GM12878 (cell line): ENCODE measurements around the gene ZCCHC24. TPM values are rescaled to one million over a fixed set of nuclear protein-coding genes. Genes with fewer than 3 reads are reported as not detected.

ENCODE experiments used
- ATAC-seq: fragments of 200-7000 bp; cut with Tn5 transposase; 3 replicates; pipeline ENCODE4 v1.9.1; 2020; ENCODE audit warnings: mild to moderate bottlenecking, moderate library complexity
- BruUV-seq: library from RNA; stranded (reverse); fragments of 400-500 nt; replicated peaks from 2 replicates; lab custom pipeline; 2021; lab: Mats Ljungman, UMichigan
- CTCF ChIA-PET: fragments of 300-600 bp; sonication (Branson Sonifier 250); formaldehyde crosslinking; extraction: SDS; loops from one replicate; lab custom pipeline; 2021; ENCODE audit warnings: inconsistent platforms; lab: Yijun Ruan, JAX
- POLR2A ChIA-PET: fragments of 350-600 bp; formaldehyde crosslinking; extraction: SDS; loops from one replicate; lab custom pipeline; 2021; ENCODE audit warnings: inconsistent platforms; lab: Charles Lee
- RAD21 ChIA-PET: fragments of 300-600 bp; sonication (Branson Sonifier 250); formaldehyde crosslinking; loops from one replicate; lab custom pipeline; 2023; ENCODE audit warnings: antibody characterized with exemption; ENCODE audit not compliant: unreplicated experiment; lab: Charles Lee
- SMC1A ChIA-PET: fragments of 300-600 bp; sonication (Branson Sonifier 250); formaldehyde crosslinking; loops from one replicate; lab custom pipeline; 2023; ENCODE audit not compliant: unreplicated experiment, uncharacterized antibody; lab: Charles Lee
- DNase-seq: peaks from one replicate; pipeline ENCODE4 v3.0.0-alpha.2; 2011; ENCODE audit warnings: low read depth, low spot score
- FAIRE-seq: peaks from 3 replicates; lab custom pipeline; 2011; peaks lifted over from hg19 to GRCh38; lab: Jason Lieb, UNC
- H2AFZ ChIP-seq: 2 replicates; pipeline ENCODE4 v1.6.0; 2011; ENCODE audit warnings: low read depth, low read length, control low read depth; ENCODE audit not compliant: control insufficient read depth
- H3K27ac ChIP-seq: 2 replicates; pipeline ENCODE4 v1.5.1; 2011; ENCODE audit warnings: control low read depth; ENCODE audit not compliant: control insufficient read depth, insufficient read depth
- H3K27me3 ChIP-seq, 2 experiments: replicated peaks in 1 of 2; 2 replicates each; pipeline versions ENCODE4 v1.6.0 to v1.6.1; 2011; ENCODE audit warnings: low read length in 1 of 2; ENCODE audit not compliant: control insufficient read depth in 2 of 2, insufficient read depth in 2 of 2
- H3K36me3 ChIP-seq, 2 experiments: 2 replicates each; pipeline ENCODE4 v1.5.1; 2011; ENCODE audit warnings: low read length in 1 of 2; ENCODE audit not compliant: control insufficient read depth in 2 of 2, insufficient read depth in 2 of 2
- H3K4me1 ChIP-seq: 2 replicates; pipeline ENCODE4 v1.6.1; 2011; ENCODE audit warnings: mild to moderate bottlenecking, low read length, moderate library complexity, mixed read lengths; ENCODE audit not compliant: control insufficient read depth, insufficient read depth
- H3K4me2 ChIP-seq: 2 replicates; pipeline ENCODE4 v1.6.0; 2011; ENCODE audit warnings: control low read depth; ENCODE audit not compliant: control insufficient read depth, insufficient read depth
- H3K4me3 ChIP-seq: fragments of 200-600 bp; sonication (generic); 2 replicates; pipeline ENCODE4 v1.5.1; 2016
- H3K79me2 ChIP-seq: 2 replicates; pipeline ENCODE4 v1.6.0; 2011; ENCODE audit warnings: low read length; ENCODE audit not compliant: control insufficient read depth, insufficient read depth
- H3K9ac ChIP-seq: 2 replicates; pipeline ENCODE4 v1.8.0; 2011; ENCODE audit warnings: low read length, control low read depth, mixed read lengths; ENCODE audit not compliant: control insufficient read depth, insufficient read depth
- H3K9me3 ChIP-seq: replicated peaks from 3 replicates; pipeline ENCODE4 v1.5.1; 2011; ENCODE audit warnings: mild to moderate bottlenecking, low read length; ENCODE audit not compliant: control insufficient read depth, insufficient read depth
- H4K20me1 ChIP-seq: 2 replicates; pipeline ENCODE4 v1.6.0; 2011; ENCODE audit not compliant: control insufficient read depth, insufficient read depth
- CHD2 ChIP-seq: IDR thresholded peaks from 2 replicates; pipeline ENCODE4 v1.6.1; 2011; ENCODE audit warnings: low read depth, low read length, improper control_type of control experiment, borderline replicate concordance
- GATAD2B ChIP-seq: fragments of 450-650 bp; conservative IDR thresholded peaks from 2 replicates; pipeline ENCODE4 v1.6.1; 2017; ENCODE audit warnings: low read depth, mild to moderate bottlenecking, moderate library complexity
- MTA2 ChIP-seq: fragments of 450-650 bp; IDR thresholded peaks from 2 replicates; pipeline ENCODE4 v1.6.1; 2016; ENCODE audit warnings: low read depth, mild to moderate bottlenecking, moderate library complexity
- MYC ChIP-seq: IDR thresholded peaks from 2 replicates; pipeline ENCODE4 v1.6.1; 2011; ENCODE audit warnings: mild to moderate bottlenecking, low read length, moderate library complexity, inconsistent platforms; ENCODE audit not compliant: insufficient read depth, insufficient replicate concordance, insufficient read length, severe bottlenecking
- NBN ChIP-seq: fragments of 450-650 bp; IDR thresholded peaks from 2 replicates; pipeline ENCODE4 v1.6.1; 2016
- PML ChIP-seq: IDR thresholded peaks from 2 replicates; pipeline ENCODE4 v1.6.1; 2012; ENCODE audit warnings: low read length, inconsistent platforms
- RAD51 ChIP-seq: fragments of 450-650 bp; IDR thresholded peaks from 2 replicates; pipeline ENCODE4 v1.6.1; 2016; ENCODE audit warnings: moderate library complexity, mild to moderate bottlenecking, inconsistent platforms
- SMAD5 ChIP-seq: IDR thresholded peaks from 2 replicates; pipeline ENCODE4 v1.6.1; 2016; ENCODE audit warnings: antibody characterized with exemption, low read depth
- WGBS: methylation state at CpG from one replicate; pipeline ENCODE4 v1.1.6; 2016; ENCODE audit warnings: low lambda C conversion rate; ENCODE audit not compliant: insufficient replicate concordance, insufficient coverage; ENCODE audit errors: missing lambda C conversion rate; 5-methylcytosine and 5-hydroxymethylcytosine counted together
- in situ Hi-C: fragments of 300-500 bp; cut with MboI; formaldehyde crosslinking; loops from 9 replicates; pipeline ENCODE4 v1.14.3; 2018; ENCODE audit warnings: mixed read lengths
- intact Hi-C: fragments of 100-400 bp; cut with micrococcal nuclease; formaldehyde crosslinking; loops from one replicate; pipeline ENCODE4 v1.14.2; 2022; ENCODE audit not compliant: unreplicated experiment
- polyA plus RNA-seq, 11 experiments: library from polyadenylated mRNA; depleted of rRNA in 4 of 11; unstranded in 6 of 11; stranded (reverse) in 5 of 11; fragments of >200 nt; fragmentation: Nextera tagmentation in 4 of 11; fragmentation: Illumina TruSeq in 1 of 11; extraction: Ambion mirVana in 4 of 11; extraction: Trizol in 1 of 11; gene quantifications; 1 replicate in 1 of 11; 2 replicates in 10 of 11; pipeline versions ENCODE4 v1.2.1 to v1.2.3, GENCODE V29; 2011 to 2016; ENCODE audit warnings: inconsistent platforms in 2 of 11, missing spikeins in 2 of 11, low read depth in 1 of 11
- total RNA-seq, 4 experiments: library from RNA; depleted of rRNA in 3 of 4; stranded (reverse); fragments of >200 nt in 3 of 4; fragmentation: Illumina TruSeq in 1 of 4; extraction: Trizol in 1 of 4; gene quantifications; 2 replicates each; pipeline versions ENCODE4 v1.2.1 to v1.2.3, GENCODE V29; 2013 to 2021
- TF ChIP-seq, protein P1 (sequence below): IDR thresholded peaks from 2 replicates; pipeline ENCODE4 v1.6.1; 2012; ENCODE audit warnings: low read depth, low read length, improper control_type of control experiment
- TF ChIP-seq, protein P2 (sequence below): fragments of 450-650 bp; formaldehyde crosslinking; IDR thresholded peaks from 2 replicates; pipeline ENCODE4 v1.5.0; 2022; ENCODE audit warnings: mild to moderate bottlenecking, missing genetic modification characterization
- TF ChIP-seq, protein P3 (sequence below): fragments of 450-650 bp; IDR thresholded peaks from 2 replicates; pipeline ENCODE4 v1.6.1; 2017; ENCODE audit warnings: mild to moderate bottlenecking

Gene ZCCHC24
- total and polyA plus RNA-seq, 10 of the 15 experiments (the other 5 are each of a cell fraction or from before 2014, with no cell fraction given) = 0.02 to 0.62 (median 0.04) TPM; not detected in 4

DNA sequence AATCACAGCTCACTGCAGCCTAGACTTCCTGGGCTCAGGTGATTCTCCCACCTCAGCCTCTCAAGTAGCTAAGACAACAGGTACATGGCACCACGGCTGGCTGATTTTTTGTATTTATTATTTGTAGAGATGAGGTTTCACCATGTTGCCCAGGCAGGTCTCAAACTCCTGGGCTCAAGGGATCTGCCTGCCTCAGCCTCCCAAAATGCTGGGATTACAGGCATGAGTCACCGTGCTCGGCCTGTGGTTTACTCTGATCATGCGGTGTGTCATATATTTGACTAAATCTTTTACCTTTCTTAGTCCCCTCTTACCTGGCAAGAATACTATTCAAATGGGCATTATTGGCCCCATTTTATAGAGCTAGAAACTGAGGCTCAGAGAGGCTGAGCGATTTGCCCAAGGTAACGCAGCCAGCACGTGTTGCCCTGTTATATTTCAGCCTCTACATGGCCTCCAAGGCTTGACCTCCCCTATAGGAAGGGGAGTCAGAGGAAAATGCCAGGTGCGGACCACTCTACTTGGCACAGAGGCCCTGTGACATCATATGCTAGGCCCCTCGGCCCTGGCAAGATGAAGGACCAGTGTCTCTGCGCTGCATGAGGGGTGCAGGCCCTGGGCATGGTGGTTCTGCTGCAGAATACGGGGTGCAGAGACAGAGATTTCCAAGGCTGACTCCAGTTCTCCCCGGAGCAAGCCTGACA lies 8.2 kb downstream of the ZCCHC24 start:
- WGBS = 29% methylated on average over 12 of the region's 12 CpGs
- RAD21 ChIA-PET = no interaction called here
- H3K9ac ChIP-seq = no peak overlapping the region
- H3K9me3 ChIP-seq = no peaks in the 10 kb centered on the region
- DNase-seq (no peak), FAIRE-seq (no peak), ATAC-seq (no peak)
- SMC1A ChIA-PET = no interaction called here
- no peaks in the 10 kb centered on the region for H3K79me2 ChIP-seq
- peaks cover 0 to 2% of the 10 kb centered on the region in 2 experiments; a peak in 2 of 4 replicates for H3K27me3 ChIP-seq
- no peaks in the 10 kb centered on the region for H4K20me1 ChIP-seq
- no peaks in the 10 kb centered on the region for H3K36me3 ChIP-seq
- CTCF ChIA-PET = interaction anchor here (1.4 kb wide), 1 partner anchor 51 kb away, joined by 3 read pairs; no protein-coding TSS in a partner anchor
- no peaks in the 10 kb centered on the region for H3K4me1 ChIP-seq
- TF ChIP-seq CHD2 (no peak), PML (no peak), RAD51 (no peak), MTA2 (no peak), SMAD5 (no peak), GATAD2B (no peak), NBN (no peak), MYC (no peak)
- TF ChIP-seq, protein P1, sequence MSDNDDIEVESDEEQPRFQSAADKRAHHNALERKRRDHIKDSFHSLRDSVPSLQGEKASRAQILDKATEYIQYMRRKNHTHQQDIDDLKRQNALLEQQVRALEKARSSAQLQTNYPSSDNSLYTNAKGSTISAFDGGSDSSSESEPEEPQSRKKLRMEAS = no peak
- TF ChIP-seq, protein P2, sequence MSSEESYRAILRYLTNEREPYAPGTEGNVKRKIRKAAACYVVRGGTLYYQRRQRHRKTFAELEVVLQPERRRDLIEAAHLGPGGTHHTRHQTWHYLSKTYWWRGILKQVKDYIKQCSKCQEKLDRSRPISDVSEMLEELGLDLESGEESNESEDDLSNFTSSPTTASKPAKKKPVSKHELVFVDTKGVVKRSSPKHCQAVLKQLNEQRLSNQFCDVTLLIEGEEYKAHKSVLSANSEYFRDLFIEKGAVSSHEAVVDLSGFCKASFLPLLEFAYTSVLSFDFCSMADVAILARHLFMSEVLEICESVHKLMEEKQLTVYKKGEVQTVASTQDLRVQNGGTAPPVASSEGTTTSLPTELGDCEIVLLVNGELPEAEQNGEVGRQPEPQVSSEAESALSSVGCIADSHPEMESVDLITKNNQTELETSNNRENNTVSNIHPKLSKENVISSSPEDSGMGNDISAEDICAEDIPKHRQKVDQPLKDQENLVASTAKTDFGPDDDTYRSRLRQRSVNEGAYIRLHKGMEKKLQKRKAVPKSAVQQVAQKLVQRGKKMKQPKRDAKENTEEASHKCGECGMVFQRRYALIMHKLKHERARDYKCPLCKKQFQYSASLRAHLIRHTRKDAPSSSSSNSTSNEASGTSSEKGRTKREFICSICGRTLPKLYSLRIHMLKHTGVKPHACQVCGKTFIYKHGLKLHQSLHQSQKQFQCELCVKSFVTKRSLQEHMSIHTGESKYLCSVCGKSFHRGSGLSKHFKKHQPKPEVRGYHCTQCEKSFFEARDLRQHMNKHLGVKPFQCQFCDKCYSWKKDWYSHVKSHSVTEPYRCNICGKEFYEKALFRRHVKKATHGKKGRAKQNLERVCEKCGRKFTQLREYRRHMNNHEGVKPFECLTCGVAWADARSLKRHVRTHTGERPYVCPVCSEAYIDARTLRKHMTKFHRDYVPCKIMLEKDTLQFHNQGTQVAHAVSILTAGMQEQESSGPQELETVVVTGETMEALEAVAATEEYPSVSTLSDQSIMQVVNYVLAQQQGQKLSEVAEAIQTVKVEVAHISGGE = no peak
- TF ChIP-seq, protein P3, sequence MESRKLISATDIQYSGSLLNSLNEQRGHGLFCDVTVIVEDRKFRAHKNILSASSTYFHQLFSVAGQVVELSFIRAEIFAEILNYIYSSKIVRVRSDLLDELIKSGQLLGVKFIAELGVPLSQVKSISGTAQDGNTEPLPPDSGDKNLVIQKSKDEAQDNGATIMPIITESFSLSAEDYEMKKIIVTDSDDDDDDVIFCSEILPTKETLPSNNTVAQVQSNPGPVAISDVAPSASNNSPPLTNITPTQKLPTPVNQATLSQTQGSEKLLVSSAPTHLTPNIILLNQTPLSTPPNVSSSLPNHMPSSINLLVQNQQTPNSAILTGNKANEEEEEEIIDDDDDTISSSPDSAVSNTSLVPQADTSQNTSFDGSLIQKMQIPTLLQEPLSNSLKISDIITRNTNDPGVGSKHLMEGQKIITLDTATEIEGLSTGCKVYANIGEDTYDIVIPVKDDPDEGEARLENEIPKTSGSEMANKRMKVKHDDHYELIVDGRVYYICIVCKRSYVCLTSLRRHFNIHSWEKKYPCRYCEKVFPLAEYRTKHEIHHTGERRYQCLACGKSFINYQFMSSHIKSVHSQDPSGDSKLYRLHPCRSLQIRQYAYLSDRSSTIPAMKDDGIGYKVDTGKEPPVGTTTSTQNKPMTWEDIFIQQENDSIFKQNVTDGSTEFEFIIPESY = no peak
- in situ Hi-C loops (no loop called here), intact Hi-C loops (no loop called here)
- no peak overlapping the region for H2AFZ ChIP-seq
- BruUV-seq = no TSS peak
- no peak overlapping the region for H3K4me2 ChIP-seq
- POLR2A ChIA-PET = no interaction called here
- H3K4me3 ChIP-seq = no peak overlapping the region
- no peak overlapping the region for H3K27ac ChIP-seq
